HG03457 (cell line): ENCODE measurements around the gene HOXA9.

Source experiments
- ATAC-seq: cut with Tn5 transposase; IDR thresholded peaks from one replicate; pipeline ENCODE4 v1.9.1; 2021; ENCODE audit warnings: moderate number of reproducible peaks; ENCODE audit not compliant: unreplicated experiment

HOXA9 gene

GRCh38 chr7:27144781-27145164 lies 20.6 kb downstream of the HOXA9 start:
- no peak for ATAC-seq

- ATAC-seq = no peak
These were observed 21.2 kb downstream of the HOXA9 start for GRCh38 chr7:27143950-27144780.

DNA sequence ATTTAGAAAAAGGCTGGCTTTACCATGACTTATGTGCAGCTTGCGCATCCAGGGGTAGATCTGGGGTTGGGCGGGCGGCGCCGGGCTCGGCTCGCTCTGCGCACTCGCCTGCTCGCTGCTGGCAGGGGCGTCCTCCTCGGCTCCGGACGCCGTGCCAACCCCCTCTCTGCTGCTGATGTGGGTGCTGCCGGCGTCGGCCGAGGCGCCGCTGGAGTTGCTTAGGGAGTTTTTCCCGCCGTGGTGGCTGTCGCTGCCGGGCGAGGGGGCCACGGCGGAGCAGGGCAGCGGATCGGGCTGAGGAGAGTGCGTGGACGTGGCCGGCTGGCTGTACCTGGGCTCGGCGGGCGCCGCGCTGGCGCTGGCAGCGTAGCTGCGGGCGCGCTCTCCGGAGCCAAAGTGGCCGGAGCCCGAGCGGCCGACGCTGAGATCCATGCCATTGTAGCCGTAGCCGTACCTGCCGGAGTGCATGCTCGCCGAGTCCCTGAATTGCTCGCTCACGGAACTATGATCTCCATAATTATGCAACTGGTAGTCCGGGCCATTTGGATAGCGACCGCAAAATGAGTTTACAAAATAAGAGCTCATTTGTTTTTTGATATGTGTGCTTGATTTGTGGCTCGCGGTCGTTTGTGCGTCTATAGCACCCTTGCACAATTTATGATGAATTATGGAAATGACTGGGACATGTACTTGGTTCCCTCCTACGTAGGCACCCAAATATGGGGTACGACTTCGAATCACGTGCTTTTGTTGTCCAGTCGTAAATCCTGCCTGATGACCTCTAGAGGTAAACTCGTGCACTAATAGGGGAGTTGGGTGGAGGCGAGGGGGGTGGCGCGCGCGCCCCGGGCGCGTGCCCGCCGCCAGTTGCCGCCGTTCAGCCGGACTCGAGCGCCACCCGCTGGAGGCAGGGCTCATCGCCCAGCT lies 22.1 kb downstream of the HOXA9 start, which contains the start of gene HOXA5:
HOXA5 (minus strand) TSS at position 659 of the 927 bp plus-strand sequence; CDS start at position 585, 74 bp downstream.
- ATAC-seq = no peak

- ATAC-seq = no peak
These were observed 22.7 kb downstream of the HOXA9 start for GRCh38 chr7:27142580-27143022.

GRCh38 chr7:27141923-27142579 lies 23.3 kb downstream of the HOXA9 start:
- no peak for ATAC-seq

DNA sequence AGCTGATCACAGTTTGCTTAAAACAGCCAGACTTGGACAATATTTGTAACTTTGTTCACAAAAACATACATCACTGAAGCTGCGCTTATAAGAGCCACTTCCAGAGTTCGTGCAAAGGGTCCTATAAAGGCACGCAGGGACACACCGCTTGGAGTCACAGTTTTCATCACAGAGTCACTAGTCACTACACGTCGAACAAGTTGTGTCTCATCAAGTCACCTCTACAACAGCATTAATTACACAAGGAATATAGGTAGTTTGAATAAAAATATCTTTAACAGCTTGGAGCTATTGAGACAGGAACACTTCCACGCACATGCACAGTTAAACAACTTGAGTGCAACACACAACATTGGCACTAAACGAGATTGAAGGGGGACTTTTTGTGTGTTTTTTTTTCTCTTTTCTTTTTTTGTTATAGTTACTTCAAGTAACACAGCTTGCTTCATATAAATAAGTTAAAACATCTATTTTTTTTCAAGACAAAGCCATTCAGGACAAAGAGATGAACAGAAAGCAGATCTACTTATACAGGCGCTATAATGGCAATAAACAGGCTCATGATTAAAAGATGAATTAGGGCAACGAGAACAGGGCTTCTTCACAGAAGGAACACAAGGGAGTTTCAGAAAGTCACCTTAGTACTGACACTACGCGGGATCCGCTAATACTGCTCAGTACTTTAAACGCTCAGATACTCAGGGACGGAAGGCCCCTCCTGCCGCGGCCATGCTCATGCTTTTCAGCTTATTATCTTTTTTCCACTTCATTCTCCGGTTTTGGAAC lies 24.0 kb downstream of the HOXA9 start:
- no peak for ATAC-seq

DNA sequence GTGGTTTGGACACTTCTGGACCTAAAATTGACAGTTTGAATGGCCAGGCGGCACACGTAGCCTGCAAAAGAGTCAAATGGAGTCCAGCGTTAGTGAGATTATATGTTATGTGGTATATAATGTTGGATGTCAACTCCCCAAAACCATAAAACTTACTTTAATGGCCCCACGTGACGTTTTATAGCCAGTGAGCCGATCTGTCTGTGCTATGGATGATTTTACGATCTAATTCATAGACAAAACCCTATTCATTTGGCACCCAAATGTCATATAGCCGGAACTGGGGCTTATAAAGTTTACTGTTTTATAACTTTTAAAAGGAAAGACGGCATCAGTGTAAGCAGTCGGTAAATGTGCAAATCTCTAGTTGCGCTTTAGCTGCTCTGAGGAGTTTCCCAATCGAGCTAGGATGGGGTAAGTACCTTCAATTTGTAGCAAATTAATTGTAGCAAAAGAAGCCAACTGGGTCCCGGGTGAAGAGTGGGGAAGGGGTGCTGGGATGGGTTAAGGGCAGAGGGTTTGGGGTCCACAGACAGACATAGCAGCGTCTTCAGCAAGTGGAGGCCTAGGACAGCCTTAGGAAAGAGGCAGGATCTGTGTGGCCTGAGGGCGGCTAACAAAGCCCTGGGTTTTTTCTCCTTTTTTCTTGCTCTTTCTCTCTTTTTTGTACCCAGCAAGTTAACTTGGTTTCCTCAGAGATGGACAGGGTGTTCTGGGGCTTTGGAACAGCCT lies 25.0 kb downstream of the HOXA9 start:
- ATAC-seq = no peak

GRCh38 chr7:27139334-27140125 lies 25.8 kb downstream of the HOXA9 start:
- no peak for ATAC-seq

GRCh38 chr7:27138985-27139333 lies 26.4 kb downstream of the HOXA9 start:
- no peak for ATAC-seq

DNA sequence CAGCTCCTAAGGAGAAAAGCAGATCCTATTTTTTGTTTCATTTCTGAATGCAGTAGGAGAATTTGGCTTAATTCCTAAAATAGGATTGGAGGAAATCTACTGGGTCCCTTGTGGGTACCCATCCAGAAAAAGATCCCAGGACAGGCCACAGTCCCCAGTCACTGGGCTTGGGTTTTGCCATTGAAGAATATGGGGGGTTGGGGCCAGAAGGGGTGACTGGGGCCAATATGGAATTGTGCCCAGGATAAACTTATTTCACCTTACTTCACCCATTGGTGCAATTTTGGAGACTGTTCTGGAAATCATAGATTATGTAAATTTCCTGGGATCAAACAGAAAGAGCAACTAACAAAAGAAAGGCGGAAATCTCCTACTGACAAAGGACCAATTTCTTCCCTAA lies 26.9 kb downstream of the HOXA9 start:
- no peak for ATAC-seq

DNA sequence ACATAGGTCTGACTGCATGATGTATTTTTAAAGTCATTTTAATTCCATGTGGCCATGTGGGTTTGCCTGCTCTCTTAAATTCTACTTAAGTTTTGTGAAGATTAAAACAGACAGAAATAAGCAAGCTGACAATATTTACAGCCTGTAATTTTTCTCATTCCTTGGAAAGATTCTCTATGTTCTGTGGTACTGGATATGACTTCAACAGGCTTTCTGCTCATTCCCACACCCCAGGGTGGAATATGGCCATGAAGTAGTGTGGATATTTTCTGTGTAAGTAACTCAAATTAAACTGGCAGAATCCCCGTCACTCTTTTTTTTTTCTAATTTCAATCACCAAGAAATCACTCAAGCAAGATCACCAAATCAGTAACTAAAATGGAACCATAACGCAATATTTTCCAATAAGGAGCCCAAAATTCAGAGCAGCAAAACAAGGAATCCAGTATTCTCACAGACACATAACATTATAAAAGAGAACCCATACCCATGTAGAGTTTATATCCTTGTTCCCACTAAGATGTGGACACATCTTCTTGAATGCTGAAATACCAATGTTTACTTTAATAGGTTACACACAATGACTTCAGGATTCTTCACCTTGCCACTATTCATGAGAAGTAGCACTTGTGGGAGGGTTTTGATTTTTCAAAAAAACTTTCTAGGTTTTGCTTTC lies 27.6 kb downstream of the HOXA9 start:
- ATAC-seq = no peak

- no peak for ATAC-seq
These were observed 30.9 kb downstream of the HOXA9 start for GRCh38 chr7:27134392-27134791.

- ATAC-seq = no peak
These were observed 31.7 kb downstream of the HOXA9 start for GRCh38 chr7:27133409-27134231.

GRCh38 chr7:27132978-27133377 lies 32.4 kb downstream of the HOXA9 start:
- ATAC-seq = no peak

DNA sequence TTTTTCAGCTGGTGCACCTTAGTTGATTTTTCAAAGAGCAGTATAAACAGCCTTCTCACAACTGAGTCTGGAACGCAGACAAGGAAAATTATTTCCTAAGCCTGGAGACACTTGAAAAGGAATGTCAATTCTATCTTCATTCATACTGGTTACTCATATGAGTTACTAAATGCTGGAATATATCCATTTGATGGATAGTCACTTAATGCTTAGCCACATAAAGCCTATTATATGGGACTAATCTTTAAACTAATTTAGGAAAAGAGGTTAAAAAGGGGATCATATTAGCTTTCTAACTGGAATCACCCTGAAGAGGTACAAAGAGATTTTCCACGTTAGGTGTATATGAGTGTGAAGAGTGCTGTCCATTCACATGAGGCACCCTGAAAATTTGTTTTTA lies 33.1 kb downstream of the HOXA9 start:
- no peak for ATAC-seq

DNA sequence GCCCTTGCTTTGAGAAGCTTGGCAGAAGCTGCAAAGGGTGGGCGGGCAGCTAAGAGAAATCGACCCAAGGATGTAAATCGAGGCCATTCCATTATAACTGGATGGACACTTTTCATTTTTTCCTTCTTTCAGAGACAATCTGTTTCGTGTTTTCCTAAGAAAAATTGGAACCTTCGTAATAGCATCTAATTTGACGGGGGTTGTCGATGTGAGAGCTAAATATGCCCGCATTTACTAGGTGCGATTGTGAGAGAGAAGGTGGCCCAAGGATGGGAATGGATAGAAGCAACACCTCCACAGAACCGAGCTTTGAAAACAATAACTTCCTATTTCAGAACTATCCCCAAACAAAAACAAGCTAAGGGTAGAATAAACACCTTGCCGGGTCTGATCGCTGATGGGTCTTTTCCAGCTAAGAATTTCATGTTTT lies 33.9 kb downstream of the HOXA9 start:
- ATAC-seq = no peak

DNA sequence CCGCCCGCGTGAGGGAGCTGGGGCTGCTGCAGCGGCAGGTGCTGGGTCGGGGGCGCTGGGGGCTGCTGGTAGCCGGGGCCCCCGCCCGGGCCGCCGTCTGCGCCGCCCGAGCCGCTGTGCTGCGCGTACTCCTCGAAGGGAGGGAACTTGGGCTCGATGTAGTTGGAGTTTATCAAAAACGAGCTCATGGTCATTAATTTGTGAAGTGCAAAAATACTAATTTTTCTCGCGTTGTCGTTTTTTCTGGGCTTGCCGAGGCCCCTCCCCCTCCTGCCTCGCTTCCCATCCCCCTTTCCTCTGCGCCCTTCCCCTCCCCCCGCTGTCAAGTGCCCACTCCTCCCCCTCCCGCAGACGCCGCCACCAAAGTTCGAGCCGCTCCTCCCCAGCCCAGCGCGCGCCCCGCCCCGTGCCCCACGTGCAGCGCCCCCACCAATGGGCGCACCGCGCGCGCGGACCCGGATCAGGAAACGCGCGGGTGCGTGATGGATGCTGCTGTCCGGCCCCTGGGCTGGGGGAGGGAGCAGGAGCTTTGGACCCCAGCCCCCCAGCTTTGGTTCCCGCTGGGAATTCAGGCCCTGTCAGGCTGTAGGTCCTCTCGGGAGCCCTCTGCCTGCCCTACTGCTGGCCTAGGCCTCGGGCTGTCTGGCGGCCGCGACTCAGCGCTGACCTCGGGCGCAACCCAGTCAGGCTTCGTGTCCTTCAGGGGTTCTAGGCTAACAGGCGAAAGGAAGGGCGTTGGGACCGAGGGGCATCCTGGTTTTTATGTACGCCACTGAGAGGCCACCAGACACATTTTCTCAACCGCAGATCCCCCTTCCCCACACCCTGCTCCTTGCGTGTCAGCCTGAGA lies 34.6 kb downstream of the HOXA9 start, which contains the start of gene HOXA4:
HOXA4 (minus strand) TSS at position 218 of the 850 bp plus-strand sequence; CDS start at position 194, 24 bp downstream.
- ATAC-seq = no peak
